GM12801 (cell line): Measurements from ENCODE around the gene FLOT1.

Experiments
- CTCF ChIP-seq: IDR thresholded peaks from one replicate; pipeline ENCODE4 v1.5.1; 2011; ENCODE audit warnings: control low read depth; ENCODE audit not compliant: insufficient read length; ENCODE audit errors: extremely low read depth

Gene FLOT1

DNA sequence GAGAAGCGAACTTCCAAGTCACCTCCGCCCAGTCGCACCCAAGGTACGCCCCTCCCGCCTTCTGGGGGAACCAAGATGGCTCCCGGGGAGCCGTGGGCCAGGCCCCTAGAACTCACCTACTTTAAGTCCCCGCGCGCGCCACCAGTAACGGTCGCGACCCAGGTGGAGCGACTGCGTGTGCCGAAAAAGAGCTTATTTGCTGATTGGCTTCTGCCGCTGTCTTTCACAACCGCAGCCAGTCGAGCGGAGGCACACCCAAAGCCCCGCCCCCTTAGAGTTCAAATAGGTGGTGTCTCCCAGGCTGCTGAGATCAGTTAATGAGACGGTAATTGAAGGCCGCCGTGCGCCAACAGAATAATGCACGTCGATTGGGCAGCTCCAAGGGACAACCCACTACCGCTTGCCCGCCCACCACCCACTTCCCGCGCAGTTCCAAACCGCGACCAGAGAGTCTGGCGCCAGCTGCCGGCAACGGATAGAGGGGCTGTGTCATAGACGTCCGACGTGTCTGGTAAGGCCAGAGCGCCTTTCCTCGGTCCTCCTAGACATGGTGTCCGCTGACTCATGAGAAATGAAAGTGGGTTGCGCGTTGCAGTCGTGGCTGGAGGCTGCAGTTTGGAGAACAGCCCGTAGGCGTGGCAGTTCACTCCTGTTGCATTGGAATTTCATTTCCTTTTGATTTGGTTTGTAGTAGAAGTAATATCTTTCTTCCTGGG lies 25.2 kb downstream of the FLOT1 start, which contains the start of gene MDC1:
Gene MDC1, minus strand, starts transcription at position 153 of the 716 bp plus-strand sequence. CDS start 2,106 bp downstream, outside the sequence.
- no peak for TF ChIP-seq CTCF

GRCh38 chr6:30716879-30717128 lies 25.7 kb downstream of the FLOT1 start:
- no peak for TF ChIP-seq CTCF

GRCh38 chr6:30714263-30714662 lies 28.2 kb downstream of the FLOT1 start:
- TF ChIP-seq CTCF: no peak

- TF ChIP-seq CTCF: no peak
These were observed 30.0 kb downstream of the FLOT1 start for GRCh38 chr6:30712441-30712945.

GRCh38 chr6:30711758-30712380 lies 30.6 kb downstream of the FLOT1 start:
- TF ChIP-seq CTCF: no peak

DNA sequence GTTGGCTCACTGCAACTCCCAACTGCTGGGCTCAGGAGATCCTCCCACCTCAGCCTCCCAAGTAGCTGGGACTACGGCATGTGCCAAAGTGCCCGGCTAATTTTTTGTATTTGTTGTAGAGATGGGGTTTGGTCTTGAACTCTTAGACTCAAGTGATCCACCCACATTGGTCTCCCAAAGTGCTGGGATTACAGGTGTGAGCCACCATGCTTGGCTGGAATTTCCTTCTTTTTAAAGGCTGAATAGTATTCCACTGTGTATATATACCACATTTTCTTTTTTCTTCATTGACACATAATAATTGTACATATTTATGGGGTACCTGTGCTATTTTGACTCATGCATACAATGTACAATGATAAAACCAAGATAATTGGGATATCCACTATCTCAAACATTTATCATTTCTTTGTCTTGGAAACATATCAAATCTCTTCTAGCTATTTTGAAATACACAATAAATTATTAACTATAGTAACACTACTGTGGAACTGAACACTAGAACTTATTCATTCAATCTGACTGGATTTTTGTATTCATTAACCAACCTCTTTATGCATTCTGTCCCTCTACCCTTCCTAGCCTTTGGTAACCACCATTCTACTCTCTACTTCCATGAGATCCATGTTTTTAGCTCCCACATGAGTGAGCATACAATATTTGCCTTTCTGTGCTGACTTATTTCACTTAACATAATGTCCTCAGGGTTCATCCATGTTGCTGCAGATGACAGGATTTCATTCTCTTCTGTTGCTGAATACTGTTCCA lies 33.2 kb downstream of the FLOT1 start:
- no peak for TF ChIP-seq CTCF

DNA sequence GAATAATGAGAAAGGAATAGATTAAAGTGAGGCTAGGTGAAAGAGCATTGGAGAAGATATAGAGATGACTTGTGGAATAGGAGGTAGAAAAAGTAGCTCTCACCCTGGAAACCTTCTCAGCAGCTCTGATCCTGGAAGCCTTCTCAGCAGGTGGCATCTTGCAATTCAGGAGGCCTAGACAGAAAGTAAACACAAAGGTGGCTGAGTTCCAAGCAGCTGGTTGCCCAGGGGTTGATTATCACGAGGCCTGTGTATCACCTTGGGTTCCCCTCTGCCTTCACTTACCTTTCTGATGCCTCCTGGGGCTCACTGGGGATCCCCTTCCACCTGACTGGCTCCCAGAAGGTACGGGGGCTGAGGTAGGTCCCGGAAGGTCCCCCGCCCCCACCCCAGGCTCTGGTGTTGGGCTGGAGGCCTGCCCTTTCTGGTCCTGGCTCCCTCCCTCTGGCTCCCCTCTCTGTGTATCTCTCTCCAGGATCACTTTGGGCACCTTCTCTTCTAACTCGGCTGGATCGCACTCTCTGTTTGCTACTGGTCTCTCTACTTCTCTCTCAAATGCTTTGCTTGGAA lies 35.1 kb downstream of the FLOT1 start:
- no peak for TF ChIP-seq CTCF
